GM12801 (cell line): ENCODE results near the gene CKAP2L.

Experiments
- TF ChIP-seq, protein P1 (sequence below): IDR thresholded peaks from one replicate; pipeline ENCODE4 v1.5.1; 2011; ENCODE audit warnings: control low read depth; ENCODE audit not compliant: insufficient read length; ENCODE audit errors: extremely low read depth

Gene CKAP2L

DNA sequence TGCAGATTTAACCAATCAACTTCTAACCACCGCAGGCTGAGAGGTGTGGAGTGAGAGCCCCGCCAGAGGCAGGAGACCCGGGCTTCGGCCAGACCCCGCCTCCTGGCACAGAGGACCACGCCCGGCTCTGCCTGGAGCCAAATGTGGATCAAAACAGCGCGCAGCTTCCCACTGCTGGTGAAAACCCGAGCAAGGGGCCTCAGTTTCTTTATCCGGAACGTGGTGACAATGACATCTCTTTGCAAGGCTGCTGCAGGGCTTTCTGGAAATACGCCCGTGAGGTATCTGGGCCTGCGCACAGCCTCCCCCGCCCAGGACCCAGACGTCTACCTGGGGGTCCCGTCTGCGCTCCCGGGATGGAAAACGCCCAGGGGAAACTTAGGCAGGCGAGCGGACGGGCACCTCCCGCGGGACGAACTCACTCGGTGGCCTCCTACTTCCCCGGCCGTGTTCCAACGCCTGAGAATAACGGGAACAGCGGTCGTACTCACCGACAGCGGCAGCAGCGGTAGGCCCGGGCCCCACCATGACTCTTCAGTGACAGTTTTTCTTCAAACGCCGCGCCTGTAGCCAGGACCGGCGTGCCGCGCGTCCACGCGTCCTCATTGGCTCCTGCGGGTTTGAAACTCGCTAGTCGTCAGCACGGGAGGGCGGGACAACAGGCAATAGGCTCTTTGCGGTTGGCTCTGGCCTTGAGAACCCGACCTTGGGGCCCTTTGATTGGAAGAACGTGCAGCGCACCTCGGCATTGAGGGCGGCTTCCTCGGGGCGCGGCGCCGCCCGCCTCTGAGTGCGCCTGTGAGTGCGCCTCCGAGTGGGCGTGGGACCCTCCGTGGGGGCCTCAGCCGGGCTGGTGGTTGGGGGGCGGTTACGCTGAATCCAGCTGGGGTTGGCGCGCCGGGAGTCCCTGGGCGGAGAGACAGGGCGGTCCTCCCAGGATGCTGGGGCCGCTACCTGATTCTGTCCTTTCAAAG, at the start of gene CKAP2L:
Gene CKAP2L, minus strand, starts transcription at position 539 of the 974 bp plus-strand sequence. Its CDS starts 11 bp downstream, at position 528.
- TF ChIP-seq, protein P1, sequence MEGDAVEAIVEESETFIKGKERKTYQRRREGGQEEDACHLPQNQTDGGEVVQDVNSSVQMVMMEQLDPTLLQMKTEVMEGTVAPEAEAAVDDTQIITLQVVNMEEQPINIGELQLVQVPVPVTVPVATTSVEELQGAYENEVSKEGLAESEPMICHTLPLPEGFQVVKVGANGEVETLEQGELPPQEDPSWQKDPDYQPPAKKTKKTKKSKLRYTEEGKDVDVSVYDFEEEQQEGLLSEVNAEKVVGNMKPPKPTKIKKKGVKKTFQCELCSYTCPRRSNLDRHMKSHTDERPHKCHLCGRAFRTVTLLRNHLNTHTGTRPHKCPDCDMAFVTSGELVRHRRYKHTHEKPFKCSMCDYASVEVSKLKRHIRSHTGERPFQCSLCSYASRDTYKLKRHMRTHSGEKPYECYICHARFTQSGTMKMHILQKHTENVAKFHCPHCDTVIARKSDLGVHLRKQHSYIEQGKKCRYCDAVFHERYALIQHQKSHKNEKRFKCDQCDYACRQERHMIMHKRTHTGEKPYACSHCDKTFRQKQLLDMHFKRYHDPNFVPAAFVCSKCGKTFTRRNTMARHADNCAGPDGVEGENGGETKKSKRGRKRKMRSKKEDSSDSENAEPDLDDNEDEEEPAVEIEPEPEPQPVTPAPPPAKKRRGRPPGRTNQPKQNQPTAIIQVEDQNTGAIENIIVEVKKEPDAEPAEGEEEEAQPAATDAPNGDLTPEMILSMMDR = no peak

- TF ChIP-seq, protein P1 = no peak
Measured at GRCh38 chr2:112813280-112813966, 49.0 kb upstream of the CKAP2L start.

DNA sequence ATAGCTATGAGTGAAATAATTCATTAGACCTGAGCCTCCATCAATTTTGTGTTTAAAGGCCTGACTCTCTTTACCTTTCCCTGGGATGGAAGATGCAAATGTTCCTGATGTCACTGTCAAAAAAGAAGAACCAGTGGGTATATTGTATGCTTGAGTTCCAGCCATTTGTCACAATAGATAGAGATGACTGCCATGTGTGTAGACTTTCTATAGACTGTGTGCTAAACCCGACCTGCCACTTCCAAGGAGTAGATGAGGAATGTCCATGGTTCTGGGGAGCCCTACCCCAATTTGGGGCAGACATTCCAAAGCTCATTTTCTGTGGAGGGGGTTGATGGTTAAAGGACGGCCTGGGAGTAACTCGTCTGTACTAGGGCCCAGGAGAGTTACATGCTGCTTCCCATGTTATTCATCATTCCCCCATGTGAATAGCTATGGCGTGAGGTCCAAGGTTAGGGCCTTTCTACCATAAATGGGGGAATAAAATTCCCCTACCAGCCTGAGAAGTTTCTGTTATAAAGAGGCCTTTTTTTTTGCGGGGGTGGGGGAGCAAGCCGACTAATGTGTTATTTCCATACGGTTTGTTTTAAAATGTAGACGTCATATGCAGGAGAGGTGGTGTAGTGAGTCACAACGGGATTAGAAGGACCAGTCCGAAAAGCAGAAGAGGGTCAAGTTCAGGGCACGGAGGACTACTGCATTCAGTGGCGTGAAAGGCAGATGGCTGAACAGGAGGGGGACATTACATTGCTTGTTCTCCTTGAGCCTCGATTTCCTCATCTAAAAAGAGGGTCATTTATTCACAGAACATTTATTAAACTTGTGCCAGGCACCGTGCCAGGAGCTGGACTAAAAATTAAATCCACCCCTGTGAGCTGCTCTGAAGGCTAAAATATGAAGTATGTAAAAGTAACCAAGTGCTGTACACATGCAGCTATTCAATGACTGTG, 48.2 kb upstream of the CKAP2L start:
- TF ChIP-seq, protein P1 = no peak

- TF ChIP-seq, protein P1 = no peak
Measured at GRCh38 chr2:112811841-112812306, 47.5 kb upstream of the CKAP2L start.

GRCh38 chr2:112811276-112811831, 46.9 kb upstream of the CKAP2L start:
- TF ChIP-seq, protein P1 = no peak

DNA sequence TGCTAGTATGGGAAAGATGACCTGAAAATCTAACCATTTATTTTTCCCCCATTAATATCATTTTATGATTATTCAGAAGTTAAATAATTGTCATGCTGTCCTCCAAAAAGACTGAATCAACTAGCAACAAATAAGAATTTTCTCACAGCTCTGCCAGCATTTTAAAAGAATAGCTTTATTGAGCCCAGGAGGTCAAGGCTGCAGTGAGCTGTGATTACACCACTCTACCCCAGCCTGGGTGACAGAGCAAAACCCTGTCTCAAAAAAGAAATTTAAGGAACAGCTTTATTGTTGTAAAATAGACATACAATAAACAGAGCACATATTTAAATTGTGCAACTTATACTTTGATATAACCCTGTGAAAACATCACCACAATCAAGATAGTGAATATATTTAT, 44.7 kb upstream of the CKAP2L start:
- TF ChIP-seq, protein P1 = no peak
